Measurements from ENCODE around the gene KCNB1.

DNA sequence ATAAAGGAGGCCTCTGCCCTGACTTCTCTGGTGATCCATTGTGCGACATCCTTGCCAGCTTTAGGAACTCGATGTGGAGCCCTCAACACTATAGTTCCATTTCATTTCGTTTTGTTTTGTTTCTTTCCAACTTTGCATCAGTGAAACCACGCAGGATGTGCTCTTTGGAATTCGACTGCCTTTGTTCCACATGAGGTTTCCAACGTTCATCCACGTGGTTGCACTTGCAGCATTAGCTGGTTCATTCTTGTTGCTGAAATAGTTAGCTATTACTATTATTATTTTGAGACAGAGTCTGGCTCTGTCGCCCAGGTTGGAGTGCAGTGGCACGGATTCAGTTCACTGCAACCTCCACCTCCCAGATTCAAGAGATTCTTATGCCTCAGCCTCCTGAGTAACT lies 143.3 kb downstream of the KCNB1 start:
- TF ChIP-seq, protein P1, sequence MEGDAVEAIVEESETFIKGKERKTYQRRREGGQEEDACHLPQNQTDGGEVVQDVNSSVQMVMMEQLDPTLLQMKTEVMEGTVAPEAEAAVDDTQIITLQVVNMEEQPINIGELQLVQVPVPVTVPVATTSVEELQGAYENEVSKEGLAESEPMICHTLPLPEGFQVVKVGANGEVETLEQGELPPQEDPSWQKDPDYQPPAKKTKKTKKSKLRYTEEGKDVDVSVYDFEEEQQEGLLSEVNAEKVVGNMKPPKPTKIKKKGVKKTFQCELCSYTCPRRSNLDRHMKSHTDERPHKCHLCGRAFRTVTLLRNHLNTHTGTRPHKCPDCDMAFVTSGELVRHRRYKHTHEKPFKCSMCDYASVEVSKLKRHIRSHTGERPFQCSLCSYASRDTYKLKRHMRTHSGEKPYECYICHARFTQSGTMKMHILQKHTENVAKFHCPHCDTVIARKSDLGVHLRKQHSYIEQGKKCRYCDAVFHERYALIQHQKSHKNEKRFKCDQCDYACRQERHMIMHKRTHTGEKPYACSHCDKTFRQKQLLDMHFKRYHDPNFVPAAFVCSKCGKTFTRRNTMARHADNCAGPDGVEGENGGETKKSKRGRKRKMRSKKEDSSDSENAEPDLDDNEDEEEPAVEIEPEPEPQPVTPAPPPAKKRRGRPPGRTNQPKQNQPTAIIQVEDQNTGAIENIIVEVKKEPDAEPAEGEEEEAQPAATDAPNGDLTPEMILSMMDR (conservative IDR thresholded peaks at IDR 0.05 in 1 of 2, IDR thresholded peaks at IDR 0.05 in 1 of 2; ENCODE audit: low read depth in 1 of 2, low read length in 2 of 2): no peak
- no peak for TF ChIP-seq EZH2 (IDR thresholded peaks at IDR 0.05; ENCODE audit: low read length, missing control alignments)

All from fibroblast of lung (primary cell).